ENCODE data around the gene KPNA5. TPM values are rescaled to one million over a fixed set of nuclear protein-coding genes. Genes with fewer than 3 reads are reported as not detected.

Gene KPNA5
- total and polyA plus RNA-seq, 2 of the 8 experiments (the other 6 are each of a cell fraction or from before 2014, with no cell fraction given) = 2.0 to 9.7 TPM

DNA sequence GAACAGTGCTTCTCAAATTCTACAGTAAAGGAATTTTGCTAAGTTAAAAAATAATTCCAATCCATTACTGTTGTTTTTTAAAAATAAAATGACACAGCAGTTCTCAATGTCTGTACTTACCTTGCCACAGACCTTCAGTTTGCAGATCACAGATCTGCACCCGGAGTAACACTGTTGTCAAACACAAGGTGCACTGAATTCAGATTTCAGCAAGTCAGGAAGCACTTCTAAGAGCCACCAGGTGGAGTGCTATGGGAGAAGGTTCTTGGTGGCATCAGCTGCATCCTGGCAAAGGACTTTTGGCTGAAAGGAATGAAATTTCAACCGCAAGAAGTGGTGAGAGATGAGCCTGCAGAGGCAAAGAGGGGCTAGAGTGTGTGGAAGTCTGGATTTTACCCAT lies 47.3 kb upstream of the KPNA5 start (continued):
- TF ChIP-seq YY1 (IDR thresholded peaks at IDR 0.05; ENCODE audit: low read depth, low read length) (no peak), POLR2AphosphoS5 (IDR thresholded peaks at IDR 0.05; ENCODE audit: low read depth, low read length) (no peak)
- TF ChIP-seq, protein P1, sequence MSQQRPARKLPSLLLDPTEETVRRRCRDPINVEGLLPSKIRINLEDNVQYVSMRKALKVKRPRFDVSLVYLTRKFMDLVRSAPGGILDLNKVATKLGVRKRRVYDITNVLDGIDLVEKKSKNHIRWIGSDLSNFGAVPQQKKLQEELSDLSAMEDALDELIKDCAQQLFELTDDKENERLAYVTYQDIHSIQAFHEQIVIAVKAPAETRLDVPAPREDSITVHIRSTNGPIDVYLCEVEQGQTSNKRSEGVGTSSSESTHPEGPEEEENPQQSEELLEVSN (IDR thresholded peaks at IDR 0.05) = no peak
